Tibial nerve (tissue), 4 donors: ENCODE data around the gene ZNF431. TPM values are rescaled to one million over a fixed set of nuclear protein-coding genes. Genes with fewer than 3 reads are reported as not detected.

ENCODE experiments used
- DNase-seq, 2 donors: peaks; one replicate each; pipeline ENCODE4 v3.0.0-alpha.2; 2019; ENCODE audit warnings: low spot score in 2 of 2
- H3K27ac ChIP-seq, 4 donors: fragments of 200-600 bp; sonication (generic) in 3 of 4; one replicate each; pipeline ENCODE4 v1.5.1; 2017 to 2019; ENCODE audit warnings: mild to moderate bottlenecking in 1 of 4
- H3K27me3 ChIP-seq, 2 donors: fragments of 200-600 bp; sonication (generic) in 1 of 2; one replicate each; pipeline versions ENCODE4 v1.5.1 to v1.6.0; 2017 to 2019
- H3K36me3 ChIP-seq, 3 donors: fragments of 200-600 bp; sonication (generic); one replicate each; pipeline ENCODE4 v1.5.1; 2018 to 2019
- H3K4me1 ChIP-seq, 4 donors: fragments of 200-600 bp; sonication (generic) in 3 of 4; one replicate each; pipeline ENCODE4 v1.5.1; 2017 to 2019
- H3K4me3 ChIP-seq, 4 donors: fragments of 200-600 bp; sonication (generic) in 3 of 4; one replicate each; pipeline ENCODE4 v1.5.1; 2017 to 2019; ENCODE audit warnings: mild to moderate bottlenecking in 1 of 4, moderate library complexity in 1 of 4
- H3K9me3 ChIP-seq, 4 donors: fragments of 200-600 bp; sonication (generic) in 3 of 4; one replicate each; pipeline ENCODE4 v1.5.1; 2017 to 2019
- EP300 ChIP-seq, 2 donors: sonication (generic); formaldehyde crosslinking; IDR thresholded peaks; one replicate each; pipeline ENCODE4 v1.6.1; 2017; ENCODE audit warnings: antibody characterized with exemption in 2 of 2, mild to moderate bottlenecking in 1 of 2
- POLR2A ChIP-seq, 2 donors: fragments of 450-650 bp; IDR thresholded peaks; one replicate each; pipeline ENCODE4 v1.6.1; 2017; ENCODE audit warnings: antibody characterized with exemption in 2 of 2, mild to moderate bottlenecking in 2 of 2, moderate library complexity in 2 of 2
- WGBS, 2 donors: methylation state at CpG; one replicate each; pipeline ENCODE4 v1.1.5; 2018; 5-methylcytosine and 5-hydroxymethylcytosine counted together
- total RNA-seq, 4 donors: library from RNA; depleted of rRNA; stranded (reverse); fragments of >200 nt; gene quantifications; one replicate each; pipeline ENCODE4 v1.1.0, GENCODE V29; 2016
- TF ChIP-seq, protein P1 (sequence below), 5 experiments: fragments of 200-600 bp in 3 of 5; fragments of 450-650 bp in 2 of 5; sonication (generic) in 3 of 5; IDR thresholded peaks; one replicate each; pipeline ENCODE4 v1.5.1; 2016 to 2019; ENCODE audit warnings: antibody characterized with exemption in 5 of 5, mild to moderate bottlenecking in 3 of 5, moderate library complexity in 2 of 5

Gene ZNF431
- total RNA-seq, 4 donors from 2014 or later = 5.9 to 20.4 (median 15.6) TPM

GRCh38 chr19:21101521-21102242 lies 40.2 kb upstream of the ZNF431 start:
- Histone ChIP-seq H3K27me3 (no peaks in the 10 kb centered on the region), H3K4me1 (no peaks in the 10 kb centered on the region), H3K4me3 (no peak overlapping the region), H3K36me3 (peaks cover 0 to 57% (median 0%) of the 10 kb centered on the region in 3 donors), H3K27ac (no peak overlapping the region), H3K9me3 (no peaks in the 10 kb centered on the region)
- TF ChIP-seq, protein P1, sequence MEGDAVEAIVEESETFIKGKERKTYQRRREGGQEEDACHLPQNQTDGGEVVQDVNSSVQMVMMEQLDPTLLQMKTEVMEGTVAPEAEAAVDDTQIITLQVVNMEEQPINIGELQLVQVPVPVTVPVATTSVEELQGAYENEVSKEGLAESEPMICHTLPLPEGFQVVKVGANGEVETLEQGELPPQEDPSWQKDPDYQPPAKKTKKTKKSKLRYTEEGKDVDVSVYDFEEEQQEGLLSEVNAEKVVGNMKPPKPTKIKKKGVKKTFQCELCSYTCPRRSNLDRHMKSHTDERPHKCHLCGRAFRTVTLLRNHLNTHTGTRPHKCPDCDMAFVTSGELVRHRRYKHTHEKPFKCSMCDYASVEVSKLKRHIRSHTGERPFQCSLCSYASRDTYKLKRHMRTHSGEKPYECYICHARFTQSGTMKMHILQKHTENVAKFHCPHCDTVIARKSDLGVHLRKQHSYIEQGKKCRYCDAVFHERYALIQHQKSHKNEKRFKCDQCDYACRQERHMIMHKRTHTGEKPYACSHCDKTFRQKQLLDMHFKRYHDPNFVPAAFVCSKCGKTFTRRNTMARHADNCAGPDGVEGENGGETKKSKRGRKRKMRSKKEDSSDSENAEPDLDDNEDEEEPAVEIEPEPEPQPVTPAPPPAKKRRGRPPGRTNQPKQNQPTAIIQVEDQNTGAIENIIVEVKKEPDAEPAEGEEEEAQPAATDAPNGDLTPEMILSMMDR (IDR thresholded peaks at IDR 0.05) = no peak
- no peak for TF ChIP-seq EP300 (IDR thresholded peaks at IDR 0.05)
- no peak for TF ChIP-seq POLR2A (IDR thresholded peaks at IDR 0.05)
- 49% methylated on average over 2 of the region's 2 CpGs for WGBS, 2 donors
- no peak for DNase-seq

GRCh38 chr19:21109116-21109515 lies 32.7 kb upstream of the ZNF431 start:
- TF ChIP-seq, protein P1 (IDR thresholded peaks at IDR 0.05) = no peak
- TF ChIP-seq POLR2A (IDR thresholded peaks at IDR 0.05) (no peak), EP300 (IDR thresholded peaks at IDR 0.05) (no peak)
- no peaks in the 10 kb centered on the region for H3K4me1 ChIP-seq
- DNase-seq = no peak
- no peak overlapping the region for H3K27ac ChIP-seq
- H3K36me3 ChIP-seq = peaks cover 0 to 75% (median 0%) of the 10 kb centered on the region in 3 donors
- H3K9me3 ChIP-seq = peaks cover 0 to 21% (median 0%) of the 10 kb centered on the region in 4 donors
- no peak overlapping the region for H3K4me3 ChIP-seq
- H3K27me3 ChIP-seq = no peaks in the 10 kb centered on the region

- Histone ChIP-seq H3K9me3 (peaks cover 0 to 29% (median 4%) of the 10 kb centered on the region in 4 donors), H3K36me3 (peaks cover 0 to 75% (median 0%) of the 10 kb centered on the region in 3 donors), H3K27me3 (no peaks in the 10 kb centered on the region), H3K4me3 (no peak overlapping the region), H3K27ac (no peak overlapping the region), H3K4me1 (no peaks in the 10 kb centered on the region)
- no peak for DNase-seq
- TF ChIP-seq, protein P1 (IDR thresholded peaks at IDR 0.05) = no peak
- no peak for TF ChIP-seq EP300 (IDR thresholded peaks at IDR 0.05)
- TF ChIP-seq POLR2A (IDR thresholded peaks at IDR 0.05) = no peak
- WGBS, 2 donors = 95% methylated on average over 1 of the region's 1 CpG
Observed at GRCh38 chr19:21110183-21110582, 31.7 kb upstream of the ZNF431 start.

DNA sequence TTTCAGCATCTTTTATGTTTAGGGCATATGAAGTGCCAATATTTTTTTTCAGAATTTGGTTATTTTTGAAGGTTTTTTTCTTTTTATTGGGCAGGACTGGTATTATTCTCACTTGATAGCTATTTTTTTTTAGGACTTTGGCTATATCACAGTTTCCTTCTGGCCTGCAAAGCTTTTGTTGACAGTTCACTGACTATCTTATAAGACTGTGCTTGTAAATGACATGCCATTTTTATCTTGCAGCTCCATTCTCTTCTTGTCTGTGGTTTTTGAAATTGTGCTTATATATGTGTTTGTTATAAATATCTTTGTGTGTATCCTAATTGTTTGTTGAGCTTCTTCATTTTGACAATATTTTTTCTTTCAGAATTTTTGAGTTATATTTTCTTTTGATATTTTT lies 26.4 kb upstream of the ZNF431 start:
- Histone ChIP-seq H3K27ac (no peak overlapping the region), H3K4me1 (no peaks in the 10 kb centered on the region), H3K4me3 (no peak overlapping the region)

More for the DNA sequence above, 26.4 kb upstream of the ZNF431 start:
- H3K9me3 ChIP-seq = peaks cover 0 to 30% (median 4%) of the 10 kb centered on the region in 4 donors
- peaks cover 0 to 60% (median 13%) of the 10 kb centered on the region in 3 donors for H3K36me3 ChIP-seq
- DNase-seq = no peak
- H3K27me3 ChIP-seq = no peaks in the 10 kb centered on the region
- TF ChIP-seq, protein P1 (IDR thresholded peaks at IDR 0.05) = no peak
- TF ChIP-seq POLR2A (IDR thresholded peaks at IDR 0.05) = no peak
- no peak for TF ChIP-seq EP300 (IDR thresholded peaks at IDR 0.05)
